ENCODE results near the gene SMCR8.

DNA sequence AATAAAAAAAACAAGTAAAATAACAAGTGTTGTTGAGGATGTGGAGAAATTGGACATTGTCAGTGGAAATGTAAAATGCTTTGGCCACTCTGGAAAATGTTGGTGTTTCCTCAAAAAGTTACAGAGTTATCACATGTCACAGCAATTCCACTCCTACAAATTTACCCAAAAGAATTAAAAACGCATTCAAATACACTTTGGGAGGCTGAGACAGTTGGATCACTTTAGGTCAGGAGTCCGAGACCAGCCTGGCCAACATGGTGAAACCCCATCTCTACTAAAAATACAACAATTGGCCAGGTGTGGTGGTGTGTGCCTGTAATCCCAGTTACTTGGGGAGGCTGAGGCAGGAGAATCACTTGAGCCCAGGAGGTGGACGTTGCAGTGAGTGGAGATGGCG, 5.9 kb upstream of the SMCR8 start:
- TF ChIP-seq RXRA (IDR thresholded peaks at IDR 0.05) (no peak), JUND (IDR thresholded peaks at IDR 0.05) (no peak), NR2F2 (IDR thresholded peaks at IDR 0.05) (no peak), EGR1 (IDR thresholded peaks at IDR 0.05; ENCODE audit: low read depth in 2 of 2) (no peak), FOXA1 (IDR thresholded peaks at IDR 0.05) (no peak), TAF1 (conservative IDR thresholded peaks at IDR 0.05) (no peak), RAD21 (IDR thresholded peaks at IDR 0.05) (no peak)
- TF ChIP-seq, protein P1, sequence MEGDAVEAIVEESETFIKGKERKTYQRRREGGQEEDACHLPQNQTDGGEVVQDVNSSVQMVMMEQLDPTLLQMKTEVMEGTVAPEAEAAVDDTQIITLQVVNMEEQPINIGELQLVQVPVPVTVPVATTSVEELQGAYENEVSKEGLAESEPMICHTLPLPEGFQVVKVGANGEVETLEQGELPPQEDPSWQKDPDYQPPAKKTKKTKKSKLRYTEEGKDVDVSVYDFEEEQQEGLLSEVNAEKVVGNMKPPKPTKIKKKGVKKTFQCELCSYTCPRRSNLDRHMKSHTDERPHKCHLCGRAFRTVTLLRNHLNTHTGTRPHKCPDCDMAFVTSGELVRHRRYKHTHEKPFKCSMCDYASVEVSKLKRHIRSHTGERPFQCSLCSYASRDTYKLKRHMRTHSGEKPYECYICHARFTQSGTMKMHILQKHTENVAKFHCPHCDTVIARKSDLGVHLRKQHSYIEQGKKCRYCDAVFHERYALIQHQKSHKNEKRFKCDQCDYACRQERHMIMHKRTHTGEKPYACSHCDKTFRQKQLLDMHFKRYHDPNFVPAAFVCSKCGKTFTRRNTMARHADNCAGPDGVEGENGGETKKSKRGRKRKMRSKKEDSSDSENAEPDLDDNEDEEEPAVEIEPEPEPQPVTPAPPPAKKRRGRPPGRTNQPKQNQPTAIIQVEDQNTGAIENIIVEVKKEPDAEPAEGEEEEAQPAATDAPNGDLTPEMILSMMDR (IDR thresholded peaks at IDR 0.05; ENCODE audit: low read depth, low read length, missing input control): no peak
- TF ChIP-seq, protein P2, sequence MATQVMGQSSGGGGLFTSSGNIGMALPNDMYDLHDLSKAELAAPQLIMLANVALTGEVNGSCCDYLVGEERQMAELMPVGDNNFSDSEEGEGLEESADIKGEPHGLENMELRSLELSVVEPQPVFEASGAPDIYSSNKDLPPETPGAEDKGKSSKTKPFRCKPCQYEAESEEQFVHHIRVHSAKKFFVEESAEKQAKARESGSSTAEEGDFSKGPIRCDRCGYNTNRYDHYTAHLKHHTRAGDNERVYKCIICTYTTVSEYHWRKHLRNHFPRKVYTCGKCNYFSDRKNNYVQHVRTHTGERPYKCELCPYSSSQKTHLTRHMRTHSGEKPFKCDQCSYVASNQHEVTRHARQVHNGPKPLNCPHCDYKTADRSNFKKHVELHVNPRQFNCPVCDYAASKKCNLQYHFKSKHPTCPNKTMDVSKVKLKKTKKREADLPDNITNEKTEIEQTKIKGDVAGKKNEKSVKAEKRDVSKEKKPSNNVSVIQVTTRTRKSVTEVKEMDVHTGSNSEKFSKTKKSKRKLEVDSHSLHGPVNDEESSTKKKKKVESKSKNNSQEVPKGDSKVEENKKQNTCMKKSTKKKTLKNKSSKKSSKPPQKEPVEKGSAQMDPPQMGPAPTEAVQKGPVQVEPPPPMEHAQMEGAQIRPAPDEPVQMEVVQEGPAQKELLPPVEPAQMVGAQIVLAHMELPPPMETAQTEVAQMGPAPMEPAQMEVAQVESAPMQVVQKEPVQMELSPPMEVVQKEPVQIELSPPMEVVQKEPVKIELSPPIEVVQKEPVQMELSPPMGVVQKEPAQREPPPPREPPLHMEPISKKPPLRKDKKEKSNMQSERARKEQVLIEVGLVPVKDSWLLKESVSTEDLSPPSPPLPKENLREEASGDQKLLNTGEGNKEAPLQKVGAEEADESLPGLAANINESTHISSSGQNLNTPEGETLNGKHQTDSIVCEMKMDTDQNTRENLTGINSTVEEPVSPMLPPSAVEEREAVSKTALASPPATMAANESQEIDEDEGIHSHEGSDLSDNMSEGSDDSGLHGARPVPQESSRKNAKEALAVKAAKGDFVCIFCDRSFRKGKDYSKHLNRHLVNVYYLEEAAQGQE (IDR thresholded peaks at IDR 0.05): no peak
- TF ChIP-seq, protein P3, sequence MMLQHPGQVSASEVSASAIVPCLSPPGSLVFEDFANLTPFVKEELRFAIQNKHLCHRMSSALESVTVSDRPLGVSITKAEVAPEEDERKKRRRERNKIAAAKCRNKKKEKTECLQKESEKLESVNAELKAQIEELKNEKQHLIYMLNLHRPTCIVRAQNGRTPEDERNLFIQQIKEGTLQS (IDR thresholded peaks at IDR 0.05): no peak
- TF ChIP-seq, protein P4, sequence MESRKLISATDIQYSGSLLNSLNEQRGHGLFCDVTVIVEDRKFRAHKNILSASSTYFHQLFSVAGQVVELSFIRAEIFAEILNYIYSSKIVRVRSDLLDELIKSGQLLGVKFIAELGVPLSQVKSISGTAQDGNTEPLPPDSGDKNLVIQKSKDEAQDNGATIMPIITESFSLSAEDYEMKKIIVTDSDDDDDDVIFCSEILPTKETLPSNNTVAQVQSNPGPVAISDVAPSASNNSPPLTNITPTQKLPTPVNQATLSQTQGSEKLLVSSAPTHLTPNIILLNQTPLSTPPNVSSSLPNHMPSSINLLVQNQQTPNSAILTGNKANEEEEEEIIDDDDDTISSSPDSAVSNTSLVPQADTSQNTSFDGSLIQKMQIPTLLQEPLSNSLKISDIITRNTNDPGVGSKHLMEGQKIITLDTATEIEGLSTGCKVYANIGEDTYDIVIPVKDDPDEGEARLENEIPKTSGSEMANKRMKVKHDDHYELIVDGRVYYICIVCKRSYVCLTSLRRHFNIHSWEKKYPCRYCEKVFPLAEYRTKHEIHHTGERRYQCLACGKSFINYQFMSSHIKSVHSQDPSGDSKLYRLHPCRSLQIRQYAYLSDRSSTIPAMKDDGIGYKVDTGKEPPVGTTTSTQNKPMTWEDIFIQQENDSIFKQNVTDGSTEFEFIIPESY (IDR thresholded peaks at IDR 0.05): no peak
- TF ChIP-seq, protein P5, sequence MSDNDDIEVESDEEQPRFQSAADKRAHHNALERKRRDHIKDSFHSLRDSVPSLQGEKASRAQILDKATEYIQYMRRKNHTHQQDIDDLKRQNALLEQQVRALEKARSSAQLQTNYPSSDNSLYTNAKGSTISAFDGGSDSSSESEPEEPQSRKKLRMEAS (IDR thresholded peaks at IDR 0.05): no peak

Measured in liver (tissue), 3 donors.